K562 (cell line): ENCODE data around the gene CFDP1.

ENCODE experiments used
- EP300 ChIP-seq: IDR thresholded peaks from 2 replicates; pipeline ENCODE4 v1.6.1; 2012; ENCODE audit warnings: low read length, improper control_type of control experiment
- EZH2 ChIP-seq: IDR thresholded peaks from 2 replicates; pipeline ENCODE4 v1.6.1; 2012; ENCODE audit warnings: low read depth, mild to moderate bottlenecking, inconsistent platforms, low read length, borderline replicate concordance
- MAZ ChIP-seq, 2 experiments: fragments of 450-650 bp in 1 of 2; sonication (generic) in 1 of 2; formaldehyde crosslinking; IDR thresholded peaks in 1 of 2; conservative IDR thresholded peaks in 1 of 2; 2 replicates each; pipeline versions ENCODE4 v1.4.0 to v1.5.0; 2020; ENCODE audit warnings: mild to moderate bottlenecking in 1 of 2, missing genetic modification reagents in 1 of 2
- MIER1 ChIP-seq: fragments of 450-650 bp; IDR thresholded peaks from 2 replicates; pipeline ENCODE4 v1.6.1; 2016; ENCODE audit warnings: antibody characterized with exemption, mild to moderate bottlenecking, low read depth
- POLR2A ChIP-seq: fragments of 450-650 bp; conservative IDR thresholded peaks from 2 replicates; pipeline ENCODE4 v1.6.1; 2016
- TAF1 ChIP-seq: IDR thresholded peaks from 2 replicates; pipeline ENCODE4 v1.6.1; 2011; ENCODE audit warnings: mild to moderate bottlenecking, low read length, moderate library complexity; ENCODE audit not compliant: insufficient read depth, control insufficient read depth, severe bottlenecking; ENCODE audit errors: extremely low read depth
- ZEB2 ChIP-seq: fragments of 450-650 bp; IDR thresholded peaks from 2 replicates; pipeline ENCODE4 v1.6.1; 2016
- TF ChIP-seq, protein P1 (sequence below): sonication (generic); formaldehyde crosslinking; IDR thresholded peaks from 2 replicates; pipeline ENCODE4 v1.8.1; 2022; ENCODE audit warnings: missing genetic modification reagents

DNA sequence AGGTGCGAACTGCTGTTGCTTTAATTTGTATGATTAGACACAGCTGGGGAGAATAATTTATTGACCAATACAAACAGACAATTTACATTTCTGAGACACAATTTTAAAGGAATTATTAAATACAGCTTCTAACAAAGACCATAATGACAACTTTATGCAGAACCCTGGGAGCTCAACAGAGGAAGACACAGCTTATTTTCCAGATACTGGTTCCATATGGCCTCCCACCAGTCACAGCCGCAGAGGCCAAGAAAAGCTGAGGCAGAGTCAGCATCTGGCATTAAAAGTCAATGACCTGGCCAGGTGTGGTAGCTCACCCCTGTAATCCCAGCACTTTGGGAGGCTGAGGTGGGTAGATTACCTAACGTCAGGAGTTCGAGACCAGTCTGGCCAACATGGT is 115.8 kb downstream of the CFDP1 start:
- TF ChIP-seq MAZ (CRISPR knock-in tag; conservative IDR thresholded peaks at IDR 0.05 in 1 of 2, IDR thresholded peaks at IDR 0.05 in 1 of 2) = no peak
- TF ChIP-seq EP300 = no peak
- TF ChIP-seq MIER1 = no peak
- no peak for TF ChIP-seq EZH2
- no peak for TF ChIP-seq ZEB2
- TF ChIP-seq POLR2A = no peak
- TF ChIP-seq, protein P1, sequence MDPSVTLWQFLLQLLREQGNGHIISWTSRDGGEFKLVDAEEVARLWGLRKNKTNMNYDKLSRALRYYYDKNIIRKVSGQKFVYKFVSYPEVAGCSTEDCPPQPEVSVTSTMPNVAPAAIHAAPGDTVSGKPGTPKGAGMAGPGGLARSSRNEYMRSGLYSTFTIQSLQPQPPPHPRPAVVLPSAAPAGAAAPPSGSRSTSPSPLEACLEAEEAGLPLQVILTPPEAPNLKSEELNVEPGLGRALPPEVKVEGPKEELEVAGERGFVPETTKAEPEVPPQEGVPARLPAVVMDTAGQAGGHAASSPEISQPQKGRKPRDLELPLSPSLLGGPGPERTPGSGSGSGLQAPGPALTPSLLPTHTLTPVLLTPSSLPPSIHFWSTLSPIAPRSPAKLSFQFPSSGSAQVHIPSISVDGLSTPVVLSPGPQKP (CRISPR knock-in tag) = no peak
- no peak for TF ChIP-seq TAF1
